H1 (cell line): ENCODE data around the gene GPRIN1. TPM values are rescaled to one million over a fixed set of nuclear protein-coding genes. Genes with fewer than 3 reads are reported as not detected.

Source experiments
- CTCF ChIA-PET: fragments of 300-600 bp; sonication (Branson Sonifier 250); formaldehyde crosslinking; loops from one replicate; lab custom pipeline; 2021; ENCODE audit not compliant: partially characterized antibody; lab: Charles Lee
- POLR2A ChIA-PET: fragments of 300-600 bp; sonication (Branson Sonifier 250); formaldehyde crosslinking; loops from one replicate; lab custom pipeline; 2021; ENCODE audit warnings: inconsistent platforms; ENCODE audit not compliant: partially characterized antibody; lab: Charles Lee
- DNase-seq, 2 experiments: peaks; one replicate each; pipeline versions ENCODE4 v3.0.0 to v3.0.0-alpha.2; 2010 to 2022; ENCODE audit warnings: low spot score in 2 of 2, low read depth in 1 of 2, mixed read lengths in 1 of 2
- FAIRE-seq: peaks from 2 replicates; lab custom pipeline; 2011; peaks lifted over from hg19 to GRCh38; lab: Jason Lieb, UNC
- H2AFZ ChIP-seq: 2 replicates; pipeline ENCODE4 v1.8.1; 2012; ENCODE audit warnings: low read length, inconsistent platforms
- H2AK5ac ChIP-seq: 2 replicates; pipeline ENCODE4 v1.6.1; 2013; ENCODE audit warnings: low read depth, low read length
- H2BK120ac ChIP-seq: replicated peaks from 2 replicates; pipeline ENCODE3; 2013; ENCODE audit warnings: low read depth, low read length, inconsistent platforms
- H2BK12ac ChIP-seq: 2 replicates; pipeline ENCODE4 v1.6.1; 2013; ENCODE audit warnings: low read depth, low read length
- H2BK15ac ChIP-seq: 2 replicates; pipeline ENCODE4 v1.6.1; 2013; ENCODE audit warnings: low read length
- H2BK20ac ChIP-seq: 2 replicates; pipeline ENCODE4 v1.6.1; 2013; ENCODE audit warnings: low read length
- H2BK5ac ChIP-seq: 2 replicates; pipeline ENCODE4 v1.6.1; 2013; ENCODE audit warnings: low read depth, low read length
- H3K14ac ChIP-seq: 2 replicates; pipeline ENCODE4 v1.6.1; 2013; ENCODE audit warnings: inconsistent platforms; ENCODE audit not compliant: insufficient read length
- H3K18ac ChIP-seq: 2 replicates; pipeline ENCODE4 v1.6.1; 2013; ENCODE audit warnings: low read length; ENCODE audit errors: extremely low read depth
- H3K23ac ChIP-seq: 2 replicates; pipeline ENCODE4 v1.6.1; 2013; ENCODE audit warnings: inconsistent platforms; ENCODE audit not compliant: insufficient read length
- H3K23me2 ChIP-seq: 2 replicates; pipeline ENCODE4 v1.6.1; 2013; ENCODE audit warnings: low read depth, low read length
- H3K27ac ChIP-seq: 2 replicates; pipeline ENCODE4 v1.6.1; 2011; ENCODE audit warnings: low read depth, low read length, inconsistent platforms
- H3K27me3 ChIP-seq, 4 experiments: replicated peaks in 1 of 4; 1 replicate in 1 of 4; 2 replicates in 3 of 4; pipeline versions ENCODE4 v1.6.1 to v1.8.1; 2011 to 2013; ENCODE audit warnings: low read length in 3 of 4, mild to moderate bottlenecking in 3 of 4, inconsistent platforms in 2 of 4, mixed read lengths in 2 of 4, moderate library complexity in 1 of 4; ENCODE audit not compliant: control insufficient read depth in 3 of 4, insufficient read depth in 3 of 4; ENCODE audit errors: extremely low read depth in 1 of 4
- H3K36me3 ChIP-seq, 4 experiments: 2 replicates each; pipeline versions ENCODE4 v1.6.1 to v1.8.1; 2011 to 2013; ENCODE audit warnings: mild to moderate bottlenecking in 4 of 4, low read length in 3 of 4, moderate library complexity in 2 of 4, control low read depth in 1 of 4, inconsistent platforms in 1 of 4; ENCODE audit not compliant: insufficient read depth in 4 of 4, control insufficient read depth in 2 of 4
- H3K4ac ChIP-seq: replicated peaks from 2 replicates; pipeline ENCODE3; 2013; ENCODE audit warnings: low read length, low read depth, mixed read lengths, inconsistent platforms; ENCODE audit not compliant: insufficient read length
- H3K4me1 ChIP-seq, 4 experiments: replicated peaks in 1 of 4; 1 replicate in 1 of 4; 2 replicates in 3 of 4; pipeline versions ENCODE4 v1.6.1 to v1.8.1; 2011 to 2013; ENCODE audit warnings: low read length in 3 of 4, inconsistent platforms in 2 of 4, mixed read lengths in 1 of 4; ENCODE audit not compliant: insufficient read depth in 4 of 4, control insufficient read depth in 3 of 4
- H3K4me2 ChIP-seq, 2 experiments: 2 replicates each; pipeline versions ENCODE4 v1.6.1 to v1.8.1; 2011 to 2013; ENCODE audit warnings: low read depth in 2 of 2, low read length in 2 of 2, control low read depth in 1 of 2, inconsistent platforms in 1 of 2, mild to moderate bottlenecking in 1 of 2; ENCODE audit not compliant: insufficient read depth in 1 of 2
- H3K4me3 ChIP-seq, 4 experiments: fragments of 200-600, 300-600 bp in 1 of 4; sonication (generic), shearing (Covaris generic), sonication (Bioruptor Twin) in 1 of 4; 2 replicates each; pipeline versions ENCODE4 v1.5.1 to v1.8.1; 2011 to 2016; ENCODE audit warnings: low read length in 4 of 4, low read depth in 3 of 4, control low read depth in 2 of 4, inconsistent platforms in 2 of 4, mild to moderate bottlenecking in 2 of 4, mixed read lengths in 1 of 4, moderate library complexity in 1 of 4; ENCODE audit not compliant: insufficient read depth in 2 of 4; ENCODE audit errors: extremely low read depth in 1 of 4
- H3K56ac ChIP-seq: replicated peaks from 2 replicates; pipeline ENCODE3; 2013; ENCODE audit warnings: low read depth, mild to moderate bottlenecking, mixed read lengths, low read length, inconsistent platforms; ENCODE audit not compliant: insufficient read length
- H3K79me1 ChIP-seq: 2 replicates; pipeline ENCODE4 v1.6.1; 2013; ENCODE audit warnings: low read depth, low read length, control low read depth
- H3K79me2 ChIP-seq, 2 experiments: 2 replicates each; pipeline versions ENCODE4 v1.6.1 to v1.8.1; 2012 to 2013; ENCODE audit warnings: low read length in 2 of 2, mild to moderate bottlenecking in 2 of 2, inconsistent platforms in 1 of 2; ENCODE audit not compliant: insufficient read depth in 2 of 2, control insufficient read depth in 1 of 2
- H3K9ac ChIP-seq, 4 experiments: replicated peaks in 1 of 4; 1 replicate in 1 of 4; 2 replicates in 3 of 4; pipeline versions ENCODE4 v1.6.1 to v1.8.1; 2011 to 2013; ENCODE audit warnings: low read depth in 3 of 4, low read length in 3 of 4, control low read depth in 2 of 4, mild to moderate bottlenecking in 2 of 4, moderate library complexity in 2 of 4, inconsistent platforms in 1 of 4; ENCODE audit errors: extremely low read depth in 1 of 4
- H3K9me3 ChIP-seq, 2 experiments: 2 replicates each; pipeline versions ENCODE4 v1.6.1 to v1.8.1; 2012 to 2013; ENCODE audit warnings: mild to moderate bottlenecking in 2 of 2, moderate library complexity in 2 of 2, control low read depth in 1 of 2, inconsistent platforms in 1 of 2, low read depth in 1 of 2, low read length in 1 of 2, mixed read lengths in 1 of 2; ENCODE audit not compliant: insufficient read depth in 2 of 2
- H4K20me1 ChIP-seq, 2 experiments: replicated peaks in 1 of 2; 2 replicates each; pipeline versions ENCODE3 to v1.8.1; 2011 to 2013; ENCODE audit warnings: inconsistent platforms in 2 of 2, low read length in 2 of 2, mild to moderate bottlenecking in 1 of 2; ENCODE audit not compliant: insufficient read depth in 2 of 2, control insufficient read depth in 1 of 2
- H4K5ac ChIP-seq: 2 replicates; pipeline ENCODE4 v1.6.1; 2013; ENCODE audit warnings: low read length, low read depth, mixed read lengths, inconsistent platforms; ENCODE audit not compliant: insufficient read length
- H4K8ac ChIP-seq: 2 replicates; pipeline ENCODE4 v1.8.0; 2013; ENCODE audit warnings: mild to moderate bottlenecking, moderate library complexity, low read length, inconsistent platforms; ENCODE audit not compliant: insufficient read depth; ENCODE audit errors: extremely low read depth
- H4K91ac ChIP-seq: replicated peaks from 2 replicates; pipeline ENCODE3; 2013; ENCODE audit warnings: low read length, mixed read lengths, inconsistent platforms; ENCODE audit not compliant: insufficient read length
- EGR1 ChIP-seq: IDR thresholded peaks from 2 replicates; pipeline ENCODE4 v1.6.1; 2011; ENCODE audit warnings: low read depth, low read length, borderline replicate concordance
- WGBS, 2 experiments: shearing (Covaris generic) in 1 of 2; methylation state at CpG; one replicate each; pipeline versions ENCODE4 v1.1.6 to v1.1.7; 2013 to 2015; ENCODE audit warnings: low lambda C conversion rate in 2 of 2, mixed read lengths in 2 of 2, inconsistent platforms in 1 of 2, low coverage in 1 of 2, missing lambda C conversion rate in 1 of 2; ENCODE audit not compliant: insufficient replicate concordance in 2 of 2, insufficient coverage in 1 of 2, insufficient read length in 1 of 2; ENCODE audit errors: extremely low coverage in 1 of 2, missing lambda C conversion rate in 1 of 2; 5-methylcytosine and 5-hydroxymethylcytosine counted together
- polyA plus RNA-seq, 7 experiments: library from polyadenylated mRNA; depleted of rRNA in 3 of 7; stranded (reverse) in 5 of 7; unstranded in 2 of 7; fragments of >200 nt in 5 of 7; fragments of 200-250 nt in 2 of 7; gene quantifications; 1 replicate in 5 of 7; 2 replicates in 1 of 7; 4 replicates in 1 of 7; pipeline versions ENCODE4 v1.2.1 to v1.2.3, GENCODE V29; 2011 to 2013; ENCODE audit warnings: missing spikeins in 2 of 7, mixed read lengths in 2 of 7
- total RNA-seq: library from RNA; stranded (reverse); fragmentation: NEBNext Ultra II Directional; extraction: Animal tissue kit (Norgen Biotek cat#: 25700); gene quantifications from 2 replicates; pipeline ENCODE4 v1.2.1, GENCODE V29; 2021

The GPRIN1 gene
- total and polyA plus RNA-seq, 2 of the 8 experiments (the other 6 are each of a cell fraction or from before 2014, with no cell fraction given) = 3.3 to 12.0 TPM

- no peaks in the 10 kb centered on the region for H3K79me1 ChIP-seq
- no peak overlapping the region for H3K9ac ChIP-seq
- no peaks in the 10 kb centered on the region for H4K20me1 ChIP-seq
- no peak overlapping the region for H3K14ac ChIP-seq
- peaks cover 0 to 4% of the 10 kb centered on the region in 2 experiments; a peak in 1 of 4 replicates for H3K9me3 ChIP-seq
- H3K23me2 ChIP-seq = no peaks in the 10 kb centered on the region
- H4K91ac ChIP-seq = no peak overlapping the region
- no peak overlapping the region for H3K27ac ChIP-seq
- H2BK5ac ChIP-seq = no peak overlapping the region
- H3K4me2 ChIP-seq = no peak overlapping the region
- CTCF ChIA-PET = interaction anchor here (3.9 kb wide), 1 partner anchor 10 kb away, joined by 21 read pairs; no protein-coding TSS in a partner anchor
- H3K27me3 ChIP-seq = peaks cover 0 to 2% (median 0%) of the 10 kb centered on the region in 4 experiments; a peak in 1 of 7 replicates
- no peak overlapping the region for H3K56ac ChIP-seq
- no peak overlapping the region for H4K8ac ChIP-seq
- H3K36me3 ChIP-seq = no peaks in the 10 kb centered on the region
- no peak overlapping the region for H3K23ac ChIP-seq
- no peaks in the 10 kb centered on the region for H3K79me2 ChIP-seq
- 0 out of 2 replicates have a peak overlapping the region, but pooled peaks have one; percentile 39 for H2AK5ac ChIP-seq
- H3K18ac ChIP-seq = no peak overlapping the region
- no peak overlapping the region for H2BK120ac ChIP-seq
- H2BK20ac ChIP-seq = no peak overlapping the region
- H2AFZ ChIP-seq = no peak overlapping the region
- no peak overlapping the region for H2BK15ac ChIP-seq
- no peak overlapping the region for H4K5ac ChIP-seq
- peaks cover 0 to 2% (median 0%) of the 10 kb centered on the region in 4 experiments; a peak in 1 of 7 replicates for H3K4me1 ChIP-seq
- POLR2A ChIA-PET = interaction anchor here (1.2 kb wide), 1 partner anchor 32 kb away, joined by 3 read pairs; no protein-coding TSS in a partner anchor
- FAIRE-seq (no peak), DNase-seq (no peak)
- WGBS, 2 experiments = 81% methylated on average over 17 of the region's 18 CpGs; no CpG with 5 or more reads in 1 of the 2 experiments
- no peak overlapping the region for H3K4me3 ChIP-seq
- no peak overlapping the region for H2BK12ac ChIP-seq
- no peak overlapping the region for H3K4ac ChIP-seq
- no peak for TF ChIP-seq EGR1
Measured at GRCh38 chr5:176568657-176569056, 41.3 kb downstream of the GPRIN1 start.
